ENCODE results near the gene TTL.

DNA sequence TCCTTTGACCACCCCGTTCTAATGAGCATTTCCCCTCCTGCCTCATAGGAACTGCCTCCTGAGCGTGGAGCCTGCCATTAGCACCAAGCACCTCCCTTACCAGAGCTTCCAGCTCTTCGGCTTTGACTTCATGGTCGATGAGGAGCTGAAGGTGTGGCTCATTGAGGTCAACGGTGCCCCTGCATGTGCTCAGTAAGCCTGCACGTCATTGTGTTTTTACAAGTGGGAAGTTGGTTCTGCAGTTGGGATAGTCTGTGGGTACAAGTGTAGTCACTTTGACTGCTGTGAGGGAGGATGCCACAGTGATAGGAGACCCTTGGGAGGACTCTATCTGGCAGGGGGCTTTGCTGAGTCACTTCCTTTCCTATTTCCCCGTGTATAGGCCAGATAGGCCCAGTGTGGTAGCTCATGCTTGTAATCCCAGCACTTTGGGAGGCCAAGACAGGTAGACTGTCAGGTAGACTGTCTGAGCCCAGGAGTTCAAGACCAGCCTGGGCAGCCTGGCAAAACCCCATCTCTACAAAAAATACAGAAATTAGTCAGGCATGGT lies 38.4 kb downstream of the TTL start:
- TF ChIP-seq CTCF (conservative IDR thresholded peaks at IDR 0.05; ENCODE audit: low read depth, low read length) (no peak), EZH2 (IDR thresholded peaks at IDR 0.05; ENCODE audit: low read length, unreplicated experiment) (no peak)
